HEK293 (cell line): Measurements from ENCODE around the gene ZNF471.

ENCODE experiments used
- BCL11B ChIP-seq: fragments of 450-650 bp; formaldehyde crosslinking; IDR thresholded peaks from 2 replicates; pipeline ENCODE4 v1.5.1; 2016; ENCODE audit warnings: low read depth, missing biosample characterization, missing genetic modification characterization
- ELK4 ChIP-seq: IDR thresholded peaks from 2 replicates; pipeline ENCODE4 v1.6.1; 2011; ENCODE audit warnings: mild to moderate bottlenecking, low read depth, low read length, borderline replicate concordance
- GLI4 ChIP-seq: fragments of 450-650 bp; formaldehyde crosslinking; IDR thresholded peaks from 2 replicates; pipeline ENCODE4 v1.5.1; 2016; ENCODE audit warnings: missing biosample characterization, missing genetic modification characterization
- GLIS1 ChIP-seq: fragments of 450-650 bp; formaldehyde crosslinking; IDR thresholded peaks from 2 replicates; pipeline ENCODE4 v1.5.1; 2016; ENCODE audit warnings: missing biosample characterization, missing genetic modification characterization
- HOXC10 ChIP-seq: sonication (generic); formaldehyde crosslinking; IDR thresholded peaks from 2 replicates; pipeline ENCODE4 v1.8.1; 2023; ENCODE audit warnings: mild to moderate bottlenecking, missing genetic modification reagents
- KLF1 ChIP-seq: fragments of 450-650 bp; formaldehyde crosslinking; IDR thresholded peaks from 2 replicates; pipeline ENCODE4 v1.5.1; 2016; ENCODE audit warnings: missing biosample characterization, missing genetic modification characterization
- KLF16 ChIP-seq: fragments of 450-650 bp; formaldehyde crosslinking; IDR thresholded peaks from 2 replicates; pipeline ENCODE4 v1.5.1; 2017; ENCODE audit warnings: missing biosample characterization, missing genetic modification characterization
- PRDM6 ChIP-seq: fragments of 450-650 bp; formaldehyde crosslinking; IDR thresholded peaks from 2 replicates; pipeline ENCODE4 v1.5.1; 2017; ENCODE audit warnings: missing biosample characterization, missing genetic modification characterization
- SETDB1 ChIP-seq: IDR thresholded peaks from one replicate; pipeline ENCODE4 v1.6.1; 2017; ENCODE audit warnings: mild to moderate bottlenecking, low read length, moderate library complexity, mixed read lengths; ENCODE audit not compliant: insufficient read length
- ZBTB11 ChIP-seq: fragments of 450-650 bp; formaldehyde crosslinking; conservative IDR thresholded peaks from 2 replicates; pipeline ENCODE4 v1.5.1; 2016; ENCODE audit warnings: low read depth, missing biosample characterization, missing genetic modification characterization
- ZBTB17 ChIP-seq: fragments of 450-650 bp; formaldehyde crosslinking; IDR thresholded peaks from 2 replicates; pipeline ENCODE4 v1.5.1; 2016; ENCODE audit warnings: missing biosample characterization, missing genetic modification characterization
- ZNF132 ChIP-seq: fragments of 450-650 bp; formaldehyde crosslinking; IDR thresholded peaks from 2 replicates; pipeline ENCODE4 v1.5.1; 2017; ENCODE audit warnings: missing biosample characterization, missing genetic modification characterization, borderline replicate concordance
- ZNF138 ChIP-seq: fragments of 450-650 bp; formaldehyde crosslinking; IDR thresholded peaks from 2 replicates; pipeline ENCODE4 v1.5.1; 2016; ENCODE audit warnings: missing biosample characterization, missing genetic modification characterization, borderline replicate concordance
- ZNF148 ChIP-seq: fragments of 450-650 bp; formaldehyde crosslinking; IDR thresholded peaks from 2 replicates; pipeline ENCODE4 v1.5.0; 2017; ENCODE audit warnings: missing biosample characterization, missing genetic modification characterization, borderline replicate concordance
- ZNF26 ChIP-seq: fragments of 450-650 bp; formaldehyde crosslinking; IDR thresholded peaks from 2 replicates; pipeline ENCODE4 v1.5.1; 2016; ENCODE audit warnings: missing biosample characterization, missing genetic modification characterization
- ZNF311 ChIP-seq: fragments of 450-650 bp; formaldehyde crosslinking; IDR thresholded peaks from 2 replicates; pipeline ENCODE4 v1.5.1; 2017; ENCODE audit warnings: missing biosample characterization, missing genetic modification characterization, borderline replicate concordance
- ZNF366 ChIP-seq: fragments of 450-650 bp; formaldehyde crosslinking; conservative IDR thresholded peaks from 2 replicates; pipeline ENCODE4 v1.5.1; 2016; ENCODE audit warnings: missing biosample characterization, missing genetic modification characterization
- ZNF394 ChIP-seq: fragments of 450-650 bp; formaldehyde crosslinking; IDR thresholded peaks from 2 replicates; pipeline ENCODE4 v1.5.1; 2016; ENCODE audit warnings: missing biosample characterization, missing genetic modification characterization, mild to moderate bottlenecking, moderate library complexity, borderline replicate concordance
- ZNF423 ChIP-seq: fragments of 450-650 bp; formaldehyde crosslinking; IDR thresholded peaks from 2 replicates; pipeline ENCODE4 v1.5.1; 2016; ENCODE audit warnings: missing biosample characterization, missing genetic modification characterization
- ZNF548 ChIP-seq: fragments of 450-650 bp; formaldehyde crosslinking; IDR thresholded peaks from 2 replicates; pipeline ENCODE4 v1.5.1; 2016; ENCODE audit warnings: missing biosample characterization, missing genetic modification characterization
- ZNF585B ChIP-seq: fragments of 450-650 bp; formaldehyde crosslinking; IDR thresholded peaks from 2 replicates; pipeline ENCODE4 v1.5.1; 2016; ENCODE audit warnings: missing biosample characterization, missing genetic modification characterization
- ZNF600 ChIP-seq: fragments of 450-650 bp; formaldehyde crosslinking; IDR thresholded peaks from 2 replicates; pipeline ENCODE4 v1.5.1; 2016; ENCODE audit warnings: missing biosample characterization, missing genetic modification characterization
- ZNF621 ChIP-seq: fragments of 450-650 bp; formaldehyde crosslinking; IDR thresholded peaks from 2 replicates; pipeline ENCODE4 v1.5.1; 2017; ENCODE audit warnings: missing biosample characterization, missing genetic modification characterization
- ZNF624 ChIP-seq: fragments of 450-650 bp; formaldehyde crosslinking; IDR thresholded peaks from 2 replicates; pipeline ENCODE4 v1.5.1; 2017; ENCODE audit warnings: missing biosample characterization, missing genetic modification characterization
- ZNF654 ChIP-seq: fragments of 450-650 bp; formaldehyde crosslinking; IDR thresholded peaks from 2 replicates; pipeline ENCODE4 v1.5.1; 2016; ENCODE audit warnings: low read depth, missing biosample characterization, missing genetic modification characterization
- ZNF701 ChIP-seq: fragments of 450-650 bp; formaldehyde crosslinking; IDR thresholded peaks from 2 replicates; pipeline ENCODE4 v1.5.1; 2016; ENCODE audit warnings: missing biosample characterization, missing genetic modification characterization
- ZSCAN16 ChIP-seq: fragments of 450-650 bp; formaldehyde crosslinking; IDR thresholded peaks from 2 replicates; pipeline ENCODE4 v1.5.1; 2016; ENCODE audit warnings: missing biosample characterization, missing genetic modification characterization
- ZSCAN18 ChIP-seq: fragments of 450-650 bp; formaldehyde crosslinking; IDR thresholded peaks from 2 replicates; pipeline ENCODE4 v1.5.1; 2016; ENCODE audit warnings: missing biosample characterization, missing genetic modification characterization

The ZNF471 gene

GRCh38 chr19:56567274-56568120, 59.8 kb downstream of the ZNF471 start, which contains the start of gene ZNF470 (continued):
- no peak for TF ChIP-seq ZNF148
- peak; percentile 45; the same call in 1 of the 2 replicates for TF ChIP-seq BCL11B (tag by site-specific recombination)
- no peak for TF ChIP-seq SETDB1
- TF ChIP-seq KLF16 (tag by site-specific recombination), result peak; percentile 75; the same call in 1 of the 2 replicates
- TF ChIP-seq ZSCAN18 (tag by site-specific recombination), result no peak
- TF ChIP-seq ZNF423 (tag by site-specific recombination), result no peak
- no peak for TF ChIP-seq ZNF621 (tag by site-specific recombination)
- TF ChIP-seq ZNF366, result no peak
- TF ChIP-seq KLF1 (tag by site-specific recombination), result peak; percentile 96
- TF ChIP-seq ZNF585B (tag by site-specific recombination), result no peak
- TF ChIP-seq ZBTB17 (tag by site-specific recombination), result peak; percentile 71
- no peak for TF ChIP-seq ZNF132 (tag by site-specific recombination)
- no peak for TF ChIP-seq ZNF548 (tag by site-specific recombination)
- TF ChIP-seq ZNF311 (tag by site-specific recombination), result no peak
- no peak for TF ChIP-seq ZSCAN16
- peak; percentile 60; the same call in 1 of the 2 replicates for TF ChIP-seq GLIS1 (tag by site-specific recombination)
- TF ChIP-seq ZNF654 (tag by site-specific recombination), result no peak
- no peak for TF ChIP-seq ZNF624 (tag by site-specific recombination)
- 0 out of 2 replicates have a peak, but pooled peaks have one; percentile 52 for TF ChIP-seq GLI4 (tag by site-specific recombination)
- TF ChIP-seq ZNF394 (tag by site-specific recombination), result no peak
- peak; percentile 46; the same call in 1 of the 2 replicates for TF ChIP-seq ELK4
- no peak for TF ChIP-seq ZNF701
- TF ChIP-seq ZNF600, result peak; percentile 73
- no peak for TF ChIP-seq PRDM6
- no peak for TF ChIP-seq ZNF138 (tag by site-specific recombination)
- TF ChIP-seq HOXC10 (CRISPR knock-in tag), result 0 out of 2 replicates have a peak, but pooled peaks have one; percentile 16
- TF ChIP-seq ZBTB11, result peak; percentile 84
- no peak for TF ChIP-seq ZNF26 (tag by site-specific recombination)
